K562 (cell line): Measurements from ENCODE around the gene ZC3H6. TPM values are rescaled to one million over a fixed set of nuclear protein-coding genes. Genes with fewer than 3 reads are reported as not detected.

Experiments used
- CEBPZ ChIP-seq: fragments of 150-350 bp; IDR thresholded peaks from 2 replicates; pipeline ENCODE4 v1.6.1; 2014; ENCODE audit warnings: low read depth, mild to moderate bottlenecking, low read length, borderline replicate concordance
- IRF2 ChIP-seq: sonication (generic); formaldehyde crosslinking; IDR thresholded peaks from 2 replicates; pipeline ENCODE4 v1.8.1; 2022; ENCODE audit warnings: mild to moderate bottlenecking, missing genetic modification reagents
- JUN ChIP-seq, 2 experiments: sonication (generic) in 1 of 2; formaldehyde crosslinking in 1 of 2; IDR thresholded peaks; 2 replicates each; pipeline versions ENCODE4 v1.6.1 to v1.8.0; 2012 to 2022; ENCODE audit warnings: borderline replicate concordance in 2 of 2, mild to moderate bottlenecking in 2 of 2, improper control_type of control experiment in 1 of 2, low read depth in 1 of 2, low read length in 1 of 2, missing genetic modification reagents in 1 of 2
- MEF2A ChIP-seq: IDR thresholded peaks from 2 replicates; pipeline ENCODE4 v1.6.1; 2011; ENCODE audit warnings: low read depth, mild to moderate bottlenecking, low read length, moderate library complexity; ENCODE audit not compliant: control insufficient read depth
- MGA ChIP-seq: fragments of 450-650 bp; IDR thresholded peaks from 2 replicates; pipeline ENCODE4 v1.6.1; 2016; ENCODE audit warnings: mild to moderate bottlenecking, moderate library complexity
- PTRF ChIP-seq: fragments of 450-650 bp; IDR thresholded peaks from 2 replicates; pipeline ENCODE4 v1.6.1; 2016; ENCODE audit warnings: mild to moderate bottlenecking, missing genetic modification characterization, missing compliant biosample characterization
- RFX5 ChIP-seq: IDR thresholded peaks from 2 replicates; pipeline ENCODE4 v1.6.1; 2011; ENCODE audit warnings: low read depth, mild to moderate bottlenecking, improper control_type of control experiment, low read length
- SMARCE1 ChIP-seq: fragments of 450-650 bp; IDR thresholded peaks from 2 replicates; pipeline ENCODE4 v1.7.1; 2016; ENCODE audit warnings: mild to moderate bottlenecking
- polyA plus RNA-seq, 8 experiments: library from polyadenylated mRNA; depleted of rRNA in 4 of 8; stranded (reverse) in 5 of 8; unstranded in 3 of 8; fragments of >200 nt; fragmentation: Nextera tagmentation in 2 of 8; fragmentation: Illumina TruSeq in 1 of 8; extraction: Ambion mirVana in 2 of 8; extraction: Trizol in 1 of 8; gene quantifications; 2 replicates each; pipeline versions ENCODE4 v1.2.1 to v1.2.3, GENCODE V29; 2011 to 2014; ENCODE audit warnings: inconsistent platforms in 1 of 8, missing spikeins in 1 of 8
- total RNA-seq, 7 experiments: library from RNA; depleted of rRNA in 6 of 7; stranded (reverse); fragments of >200 nt in 6 of 7; fragmentation: Illumina TruSeq in 2 of 7; extraction: Trizol in 2 of 7; gene quantifications; 2 replicates each; pipeline versions ENCODE4 v1.2.1 to v1.2.3, GENCODE V29; 2011 to 2021; ENCODE audit warnings: low replicate concordance in 1 of 7

The ZC3H6 gene
- total and polyA plus RNA-seq, 9 of the 15 experiments (the other 6 are each of a cell fraction or from before 2014, with no cell fraction given) = 0.45 to 1.9 (median 1.5) TPM

GRCh38 chr2:112260295-112260625 lies 15.1 kb upstream of the ZC3H6 start (continued):
- TF ChIP-seq MGA = no peak
- TF ChIP-seq SMARCE1 = no peak
- no peak for TF ChIP-seq CEBPZ
- no peak for TF ChIP-seq RFX5
- no peak for TF ChIP-seq PTRF (tag)
- TF ChIP-seq IRF2 (CRISPR knock-in tag) = no peak
- no peak for TF ChIP-seq JUN (IDR thresholded peaks at IDR 0.05; ENCODE audit: borderline replicate concordance, low read depth, low read length)
- TF ChIP-seq JUN (CRISPR knock-in tag; IDR thresholded peaks at IDR 0.05; ENCODE audit: borderline replicate concordance) = no peak
- no peak for TF ChIP-seq MEF2A
